GF-D8 (cell line): ENCODE measurements around the gene SDHD.

Experiments used
- DNase-seq: peaks from one replicate; lab custom pipeline; 2025; lab: John Stamatoyannopoulos, UW

The SDHD gene

DNA sequence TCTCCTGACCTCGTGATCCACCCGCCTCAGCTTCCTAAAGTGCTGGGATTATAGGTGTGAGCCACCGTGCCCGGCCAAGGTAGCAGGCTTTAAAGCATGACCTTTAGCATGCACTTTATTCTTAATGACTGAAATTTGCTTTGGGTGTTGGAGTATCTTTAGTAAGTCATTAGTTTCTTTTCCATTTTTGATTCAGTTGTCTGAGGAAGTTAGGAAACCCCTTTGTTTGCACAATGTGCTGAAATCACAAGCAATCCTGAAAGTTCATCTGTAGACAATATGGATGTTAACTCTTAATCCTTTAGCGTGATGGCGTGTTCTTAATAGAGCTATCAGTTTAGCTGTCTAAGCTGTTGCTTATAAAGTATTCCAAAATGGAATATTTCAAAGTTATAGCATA is 16.8 kb downstream of the SDHD start:
- peak; percentile 46 for DNase-seq

DNA sequence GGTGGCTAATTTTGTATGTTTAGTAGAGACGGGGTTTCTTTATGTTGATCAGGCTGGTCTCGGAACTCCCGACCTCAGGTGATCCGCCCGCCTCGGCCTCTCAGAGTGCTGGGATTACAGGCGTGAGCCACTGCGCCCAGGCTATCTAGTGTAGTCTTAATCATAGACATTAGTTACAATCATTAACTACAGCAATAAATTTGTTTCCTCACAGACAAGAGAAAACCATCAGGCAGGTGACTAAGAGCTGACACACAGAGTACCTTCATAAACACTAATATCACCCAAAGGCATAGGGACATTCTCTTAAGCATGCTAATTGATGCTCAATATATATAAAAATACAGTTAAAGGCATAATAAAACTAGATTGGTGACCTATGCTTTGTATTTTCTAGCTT is 19.4 kb downstream of the SDHD start:
- no peak for DNase-seq

DNA sequence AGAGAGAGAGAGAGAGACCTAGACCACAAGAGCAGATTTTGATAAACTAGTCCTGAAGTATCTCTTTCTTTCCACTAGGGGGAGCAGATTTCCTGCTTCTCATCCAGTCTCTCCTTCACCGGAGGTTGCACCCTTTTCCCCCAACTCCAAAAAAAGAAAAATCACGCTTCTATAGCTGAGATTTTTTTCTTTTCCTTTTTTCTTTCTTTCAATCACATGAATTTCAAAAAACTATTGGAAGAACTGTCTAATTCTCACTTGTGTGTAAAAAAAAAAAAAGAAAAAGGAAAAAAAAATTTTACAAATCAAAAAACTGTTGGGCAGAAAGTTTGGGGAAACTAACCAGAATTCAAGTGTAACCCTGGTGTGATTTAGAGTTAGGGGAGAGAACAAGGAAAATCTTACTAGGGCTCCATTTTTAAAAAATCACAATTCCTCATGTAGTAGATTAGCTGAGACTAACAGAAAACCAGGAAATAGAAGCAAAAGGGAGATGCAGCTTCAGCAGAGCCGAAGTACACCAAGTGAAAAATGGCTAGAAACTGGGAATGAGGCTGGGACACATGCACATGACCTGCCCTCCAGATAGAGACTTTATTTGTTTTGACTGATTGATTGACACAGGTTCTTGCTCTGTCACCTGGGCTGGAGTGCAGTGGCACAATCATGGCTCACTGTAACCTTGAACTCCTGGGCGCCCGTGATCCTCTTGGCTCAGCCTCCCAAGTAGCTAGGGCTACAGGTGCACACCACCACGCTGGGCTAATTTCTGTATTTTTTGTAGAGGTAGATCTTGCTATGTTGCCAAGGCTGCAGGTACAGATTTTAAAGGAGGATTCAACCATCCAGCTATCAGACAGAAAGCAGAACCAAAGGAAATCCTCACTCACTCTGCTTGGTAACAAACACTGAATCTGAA is 27.1 kb downstream of the SDHD start:
- DNase-seq, result peak; percentile 91

DNA sequence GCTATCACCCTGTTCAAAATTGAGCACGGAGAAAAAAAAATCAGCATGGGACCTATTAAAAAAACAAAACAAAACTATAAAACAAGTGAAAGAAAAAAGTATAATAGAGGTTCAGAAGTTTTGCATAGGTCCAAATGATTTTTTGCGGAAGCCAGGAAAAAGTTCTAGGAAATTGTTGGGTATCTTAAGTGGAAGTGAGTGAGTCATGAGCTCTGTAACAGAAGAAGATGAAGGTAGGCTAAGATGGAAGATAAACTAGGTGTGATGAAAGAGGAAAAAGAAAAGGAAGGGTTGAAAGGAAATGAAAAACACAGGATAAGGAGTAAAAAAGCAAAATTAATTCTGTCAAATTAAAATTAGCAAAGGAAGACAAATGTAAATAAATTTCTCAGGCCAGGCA is 27.8 kb downstream of the SDHD start:
- DNase-seq, result no peak

GRCh38 chr11:112115386-112115785 is 28.7 kb downstream of the SDHD start:
- DNase-seq, result no peak

- no peak for DNase-seq
Observed at GRCh38 chr11:112118176-112118575, 31.5 kb downstream of the SDHD start.

- no peak for DNase-seq
Observed at GRCh38 chr11:112121981-112122615, 35.4 kb downstream of the SDHD start.

DNA sequence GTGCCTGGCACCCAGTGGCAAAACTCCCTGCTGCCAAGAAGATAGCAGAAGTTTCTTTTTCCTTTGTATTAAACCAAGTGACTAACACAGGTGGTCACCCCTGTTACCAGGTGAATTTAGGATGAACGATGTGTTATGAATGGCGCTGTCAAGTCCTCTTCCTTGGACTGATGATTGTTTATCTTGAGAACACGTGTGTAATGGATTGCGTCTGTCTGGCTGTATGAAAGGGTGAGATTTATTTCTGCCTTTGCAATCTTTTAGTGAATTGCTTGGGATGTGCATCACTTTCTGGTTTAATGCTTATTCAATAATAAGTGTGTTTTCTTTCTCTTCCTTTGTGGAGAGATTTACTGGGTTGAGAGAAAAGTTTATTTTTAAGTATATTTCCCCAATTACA is 36.5 kb downstream of the SDHD start:
- no peak for DNase-seq

DNA sequence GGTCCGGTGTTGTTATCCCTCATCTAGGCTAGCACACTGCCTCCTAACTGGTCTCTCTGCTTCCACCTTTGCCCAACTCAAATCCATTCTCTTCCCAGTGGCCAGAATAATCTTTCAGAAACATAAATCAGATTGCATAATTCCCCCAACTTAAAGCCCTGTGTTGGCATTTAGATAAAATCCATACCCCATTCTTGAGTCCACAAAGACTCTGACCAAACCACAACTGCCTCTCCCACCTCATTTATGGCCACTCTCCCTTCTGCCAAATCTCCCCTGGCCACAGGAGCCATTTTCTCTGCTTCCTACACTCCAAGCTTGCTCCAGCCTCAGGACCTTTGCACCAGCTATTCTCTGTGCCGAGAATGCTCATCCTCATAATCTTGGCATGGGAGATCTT is 40.4 kb downstream of the SDHD start:
- DNase-seq, result no peak

GRCh38 chr11:112128483-112129121 is 41.9 kb downstream of the SDHD start:
- DNase-seq, result no peak

DNA sequence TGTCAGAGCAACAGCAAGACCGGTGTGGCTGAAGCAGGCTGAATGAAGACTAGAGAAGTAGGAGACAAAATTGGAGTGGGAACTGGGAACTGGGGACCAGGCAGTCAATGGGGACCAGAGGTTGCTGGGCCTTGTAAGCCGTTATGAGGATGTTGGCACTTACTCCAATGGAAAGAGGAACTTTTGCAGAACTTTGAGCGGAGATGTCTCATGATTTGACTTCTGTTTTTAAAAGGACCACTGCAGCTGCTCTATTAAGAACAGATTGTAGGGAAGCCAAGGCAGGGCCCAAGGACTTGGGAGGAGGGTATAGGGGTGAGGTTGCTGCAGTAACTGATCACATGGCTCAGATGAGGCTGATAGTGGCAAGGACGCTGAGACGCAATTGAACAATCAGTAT is 43.0 kb downstream of the SDHD start:
- DNase-seq, result peak; percentile 94

- DNase-seq, result no peak
Observed at GRCh38 chr11:112132737-112133136, 46.1 kb downstream of the SDHD start.

DNA sequence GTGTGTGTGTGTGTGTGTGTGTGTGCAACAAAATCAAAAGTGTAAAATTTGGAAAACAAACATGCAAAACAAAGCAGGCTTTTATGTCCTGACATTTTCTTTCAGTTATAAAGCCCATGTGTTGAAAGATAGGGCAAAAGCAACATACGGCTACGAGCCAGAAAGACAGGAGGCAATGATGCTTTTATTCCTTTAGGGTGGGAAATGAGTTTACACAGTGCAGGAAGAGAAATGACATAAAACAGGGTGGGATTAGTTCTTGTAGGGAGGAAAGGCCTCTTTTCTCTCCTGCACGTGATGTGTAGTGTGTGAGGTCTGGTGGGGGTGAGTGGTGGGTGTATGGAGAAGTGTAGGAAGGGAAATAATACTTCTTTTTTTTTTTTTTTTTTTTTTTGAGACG is 47.8 kb downstream of the SDHD start:
- no peak for DNase-seq

GRCh38 chr11:112143597-112143996 is 56.9 kb downstream of the SDHD start:
- DNase-seq, result no peak
